CD14-positive monocyte (primary cell): Measurements from ENCODE around the gene KIF1A. TPM values are rescaled to one million over a fixed set of nuclear protein-coding genes. Genes with fewer than 3 reads are reported as not detected.
A peak's percentile ranks its signal among the peaks of the same experiment; 100 is the strongest.

Experiments
- DNase-seq, 3 donors: peaks; one replicate each; pipeline ENCODE4 v3.0.0-alpha.2; 2011 to 2022
- H2AFZ ChIP-seq: 2 replicates; pipeline ENCODE4 v1.6.0; 2012; ENCODE audit warnings: mild to moderate bottlenecking, low read depth, low read length, inconsistent platforms; ENCODE audit not compliant: insufficient read depth, poor library complexity, severe bottlenecking
- H3K27ac ChIP-seq, 2 donors: 1 replicate in 1 of 2; 2 replicates in 1 of 2; pipeline ENCODE4 v1.5.1; 2012 to 2013; ENCODE audit warnings: low read length in 2 of 2, control low read depth in 1 of 2, inconsistent platforms in 1 of 2, low read depth in 1 of 2, mild to moderate bottlenecking in 1 of 2
- H3K27me3 ChIP-seq, 2 donors: one replicate each; pipeline versions ENCODE4 v1.6.0 to v1.6.1; 2011 to 2013; ENCODE audit warnings: low read length in 2 of 2; ENCODE audit not compliant: control insufficient read depth in 2 of 2, insufficient read depth in 2 of 2
- H3K36me3 ChIP-seq, 2 donors: replicated peaks in 1 of 2; 1 replicate in 1 of 2; 2 replicates in 1 of 2; pipeline versions ENCODE4 v1.5.1 to v1.6.1; 2012 to 2013; ENCODE audit warnings: low read length in 2 of 2, control low read depth in 1 of 2, inconsistent platforms in 1 of 2, mild to moderate bottlenecking in 1 of 2; ENCODE audit not compliant: insufficient read depth in 2 of 2, control insufficient read depth in 1 of 2
- H3K4me1 ChIP-seq, 2 donors: 1 replicate in 1 of 2; 2 replicates in 1 of 2; pipeline versions ENCODE4 v1.5.1 to v1.6.1; 2012 to 2013; ENCODE audit warnings: low read length in 2 of 2, control low read depth in 1 of 2, inconsistent platforms in 1 of 2, mild to moderate bottlenecking in 1 of 2, moderate library complexity in 1 of 2; ENCODE audit not compliant: insufficient read depth in 2 of 2, control insufficient read depth in 1 of 2
- H3K4me2 ChIP-seq: replicated peaks from 2 replicates; pipeline ENCODE3; 2012; ENCODE audit warnings: low read length, moderate library complexity, mild to moderate bottlenecking; ENCODE audit not compliant: poor library complexity, severe bottlenecking; ENCODE audit errors: extremely low read depth
- H3K4me3 ChIP-seq, 3 experiments: fragments of 200-600 bp in 1 of 3; sonication (generic) in 1 of 3; replicated peaks in 1 of 3; 1 replicate in 2 of 3; 2 replicates in 1 of 3; pipeline ENCODE4 v1.5.1; 2011 to 2013; ENCODE audit warnings: low read length in 3 of 3, mild to moderate bottlenecking in 3 of 3, control low read depth in 2 of 3, low read depth in 2 of 3, inconsistent platforms in 1 of 3, moderate library complexity in 1 of 3
- H3K79me2 ChIP-seq: 2 replicates; pipeline ENCODE4 v1.6.0; 2012; ENCODE audit warnings: mild to moderate bottlenecking, control low read depth, inconsistent platforms, low read length, moderate library complexity; ENCODE audit not compliant: insufficient read depth
- H3K9ac ChIP-seq: 2 replicates; pipeline ENCODE4 v1.6.0; 2017; ENCODE audit warnings: low read length, mild to moderate bottlenecking; ENCODE audit not compliant: insufficient read depth, poor library complexity, severe bottlenecking
- H3K9me3 ChIP-seq, 2 donors: replicated peaks in 1 of 2; 1 replicate in 1 of 2; 2 replicates in 1 of 2; pipeline versions ENCODE4 v1.5.1 to v1.6.1; 2012 to 2013; ENCODE audit warnings: low read length in 2 of 2, control low read depth in 1 of 2; ENCODE audit not compliant: control insufficient read depth in 1 of 2, insufficient read depth in 1 of 2
- H4K20me1 ChIP-seq: 2 replicates; pipeline ENCODE4 v1.6.0; 2012; ENCODE audit warnings: mild to moderate bottlenecking, low read length, control low read depth, moderate library complexity; ENCODE audit not compliant: insufficient read depth
- H3K27ac Mint-ChIP-seq, 7 donors: one replicate each; pipeline ENCODE4 v1.8.0; 2020; ENCODE audit warnings: mild to moderate bottlenecking in 7 of 7, mixed read lengths in 7 of 7, moderate library complexity in 6 of 7, inconsistent platforms in 2 of 7
- H3K27me3 Mint-ChIP-seq, 3 donors: one replicate each; pipeline ENCODE4 v1.8.0; 2021 to 2022; ENCODE audit warnings: low read depth in 3 of 3, mild to moderate bottlenecking in 3 of 3, mixed read lengths in 3 of 3, moderate library complexity in 3 of 3, inconsistent platforms in 1 of 3
- H3K36me3 Mint-ChIP-seq, 2 donors: one replicate each; pipeline ENCODE4 v1.8.0; 2020; ENCODE audit warnings: mixed read lengths in 2 of 2, inconsistent platforms in 1 of 2, mild to moderate bottlenecking in 1 of 2
- H3K4me1 Mint-ChIP-seq: one replicate; pipeline ENCODE4 v1.8.0; 2020; ENCODE audit warnings: mild to moderate bottlenecking, mixed read lengths
- H3K4me3 Mint-ChIP-seq, 2 donors: one replicate each; pipeline ENCODE4 v1.8.0; 2020; ENCODE audit warnings: mild to moderate bottlenecking in 2 of 2, mixed read lengths in 2 of 2, moderate library complexity in 1 of 2
- H3K9me3 Mint-ChIP-seq, 7 donors: one replicate each; pipeline ENCODE4 v1.8.0; 2020 to 2022; ENCODE audit warnings: mixed read lengths in 7 of 7, mild to moderate bottlenecking in 6 of 7, moderate library complexity in 6 of 7, inconsistent platforms in 2 of 7
- WGBS: methylation state at CpG from one replicate; pipeline ENCODE4 v1.1.5; 2013; ENCODE audit warnings: missing lambda C conversion rate; ENCODE audit not compliant: insufficient coverage; 5-methylcytosine and 5-hydroxymethylcytosine counted together
- intact Hi-C, 2 donors: fragments of 100-400 bp; cut with micrococcal nuclease; formaldehyde crosslinking; loops; one replicate each; pipeline versions ENCODE4 v1.15.0 to v1.15.1; 2023
- polyA plus RNA-seq, 3 donors: library from polyadenylated mRNA; depleted of rRNA in 1 of 3; unstranded in 2 of 3; stranded (reverse) in 1 of 3; fragments of 300-500 nt in 2 of 3; fragments of >200 nt in 1 of 3; fragmentation: Illumina TruSeq in 2 of 3; gene quantifications; 1 replicate in 2 of 3; 2 replicates in 1 of 3; pipeline ENCODE4 v1.2.3, GENCODE V29; 2012 to 2021
- TF ChIP-seq, protein P1 (sequence below): fragments of 200-600 bp; IDR thresholded peaks from one replicate; pipeline ENCODE4 v1.8.0; 2022; ENCODE audit warnings: antibody characterized with exemption, mild to moderate bottlenecking

The KIF1A gene
- polyA plus RNA-seq, 3 donors = not detected

DNA sequence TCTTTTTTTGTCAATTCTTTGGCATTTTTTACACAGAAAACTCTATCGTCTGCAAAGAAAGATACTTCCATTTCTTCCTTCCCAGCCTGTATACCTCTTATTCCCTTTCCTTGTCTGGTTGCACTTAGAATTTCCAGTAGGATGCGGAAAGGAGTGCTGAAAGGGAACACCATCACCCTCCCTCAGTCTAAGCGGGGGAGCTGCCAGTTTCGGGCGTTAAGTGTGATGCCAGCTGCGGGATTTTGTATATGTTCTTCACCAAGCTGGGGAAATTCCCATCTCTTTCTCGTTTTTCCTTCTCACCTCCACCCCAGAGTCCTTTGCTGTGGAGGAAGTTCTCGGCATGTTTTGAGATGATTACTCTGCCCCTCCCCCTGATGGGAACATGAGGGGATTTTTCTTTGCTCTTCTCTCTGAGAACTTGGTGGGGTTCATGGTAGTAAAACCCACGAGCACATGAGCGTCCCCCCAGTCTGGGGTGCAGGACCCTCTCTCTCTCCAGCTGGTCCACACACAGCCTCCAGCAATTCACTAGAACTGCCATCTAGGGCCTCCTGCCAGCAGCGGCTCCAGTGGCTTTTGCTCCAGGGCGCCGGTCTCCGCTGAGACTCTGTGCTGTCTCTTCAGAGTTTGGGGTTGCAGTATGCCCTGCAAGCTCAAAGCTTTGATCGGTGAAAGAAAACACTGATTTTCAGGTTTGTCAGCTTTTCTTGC, 112.8 kb downstream of the KIF1A start:
- peaks cover 21% of the 10 kb centered on the region for H3K4me1 Mint-ChIP-seq
- no peak overlapping the region for H3K27ac ChIP-seq
- no peak overlapping the region for H3K27ac Mint-ChIP-seq
- no peak for DNase-seq
- H2AFZ ChIP-seq = no peak overlapping the region
- H3K27me3 Mint-ChIP-seq = peaks cover 1 to 11% (median 2%) of the 10 kb centered on the region in 3 donors
- WGBS = 93% methylated on average over 5 of the region's 15 CpGs
- H4K20me1 ChIP-seq = no peaks in the 10 kb centered on the region
- no peak overlapping the region for H3K4me2 ChIP-seq
- no peaks in the 10 kb centered on the region for H3K36me3 Mint-ChIP-seq
- no peaks in the 10 kb centered on the region for H3K79me2 ChIP-seq
- no peaks in the 10 kb centered on the region for H3K36me3 ChIP-seq
- no peak overlapping the region for H3K4me3 ChIP-seq
- intact Hi-C loops = no loop called here
- no peaks in the 10 kb centered on the region for H3K27me3 ChIP-seq
- H3K4me3 Mint-ChIP-seq = no peak overlapping the region
- H3K9me3 Mint-ChIP-seq = no peaks in the 10 kb centered on the region
- TF ChIP-seq, protein P1, sequence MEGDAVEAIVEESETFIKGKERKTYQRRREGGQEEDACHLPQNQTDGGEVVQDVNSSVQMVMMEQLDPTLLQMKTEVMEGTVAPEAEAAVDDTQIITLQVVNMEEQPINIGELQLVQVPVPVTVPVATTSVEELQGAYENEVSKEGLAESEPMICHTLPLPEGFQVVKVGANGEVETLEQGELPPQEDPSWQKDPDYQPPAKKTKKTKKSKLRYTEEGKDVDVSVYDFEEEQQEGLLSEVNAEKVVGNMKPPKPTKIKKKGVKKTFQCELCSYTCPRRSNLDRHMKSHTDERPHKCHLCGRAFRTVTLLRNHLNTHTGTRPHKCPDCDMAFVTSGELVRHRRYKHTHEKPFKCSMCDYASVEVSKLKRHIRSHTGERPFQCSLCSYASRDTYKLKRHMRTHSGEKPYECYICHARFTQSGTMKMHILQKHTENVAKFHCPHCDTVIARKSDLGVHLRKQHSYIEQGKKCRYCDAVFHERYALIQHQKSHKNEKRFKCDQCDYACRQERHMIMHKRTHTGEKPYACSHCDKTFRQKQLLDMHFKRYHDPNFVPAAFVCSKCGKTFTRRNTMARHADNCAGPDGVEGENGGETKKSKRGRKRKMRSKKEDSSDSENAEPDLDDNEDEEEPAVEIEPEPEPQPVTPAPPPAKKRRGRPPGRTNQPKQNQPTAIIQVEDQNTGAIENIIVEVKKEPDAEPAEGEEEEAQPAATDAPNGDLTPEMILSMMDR = no peak
- no peaks in the 10 kb centered on the region for H3K9me3 ChIP-seq
- H3K9ac ChIP-seq = no peak overlapping the region
- H3K4me1 ChIP-seq = peaks cover 14 to 17% of the 10 kb centered on the region in 2 donors

DNA sequence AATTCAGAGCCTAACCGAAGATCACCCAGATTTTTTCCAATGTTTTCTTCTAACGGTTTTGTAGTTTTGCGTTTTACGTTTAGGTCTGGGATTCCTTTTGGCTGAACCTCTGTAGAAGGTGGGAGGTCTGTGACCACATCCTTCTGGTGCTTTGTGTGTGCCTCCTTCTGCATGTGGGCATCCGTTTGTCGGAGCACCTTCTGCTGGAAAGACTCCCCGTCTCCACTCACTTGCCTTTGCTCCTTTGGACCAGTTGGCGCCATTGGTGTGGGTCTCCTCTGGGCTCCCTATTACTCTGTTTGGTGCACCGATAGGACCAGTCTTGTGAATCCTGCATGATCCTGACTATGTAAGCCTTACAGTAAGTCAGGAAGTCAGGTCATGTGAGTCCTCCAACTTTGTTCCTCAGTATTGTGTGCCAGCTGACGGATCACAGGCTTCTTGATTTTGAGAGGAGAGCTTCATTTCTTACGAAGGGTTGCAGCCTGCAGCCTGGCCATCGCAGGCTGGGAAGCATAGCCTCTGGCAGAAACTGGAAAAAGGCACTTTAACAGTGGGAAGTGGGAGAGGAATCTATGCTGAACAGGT, 114.7 kb downstream of the KIF1A start:
- TF ChIP-seq, protein P1 = no peak
- Histone ChIP-seq H3K79me2 (no peaks in the 10 kb centered on the region), H3K27ac (no peak overlapping the region), H3K4me3 (no peak overlapping the region), H3K36me3 (no peaks in the 10 kb centered on the region), H3K9me3 (no peaks in the 10 kb centered on the region), H3K27me3 (no peaks in the 10 kb centered on the region), H3K4me1 (peaks cover 14 to 17% of the 10 kb centered on the region in 2 donors), H3K9ac (no peak overlapping the region), H3K4me2 (peak overlapping the region; percentile 5), H2AFZ (no peak overlapping the region), H4K20me1 (no peaks in the 10 kb centered on the region)
- Mint-ChIP-seq H3K36me3 (no peaks in the 10 kb centered on the region), H3K4me3 (peak overlapping the region in 1 of 2 donors; percentile 86), H3K9me3 (no peaks in the 10 kb centered on the region), H3K27ac (peak overlapping the region in 2 of 7 donors; percentile 22 to 50), H3K4me1 (peaks cover 21% of the 10 kb centered on the region), H3K27me3 (peaks cover 1 to 8% (median 7%) of the 10 kb centered on the region in 3 donors)
- 11% methylated on average over 4 of the region's 12 CpGs for WGBS
- DNase-seq = peak in 2 of 3 donors; percentile 28 to 49
- intact Hi-C loops = no loop called here
